Measurements from ENCODE around the gene CTSL.

The CTSL gene

DNA sequence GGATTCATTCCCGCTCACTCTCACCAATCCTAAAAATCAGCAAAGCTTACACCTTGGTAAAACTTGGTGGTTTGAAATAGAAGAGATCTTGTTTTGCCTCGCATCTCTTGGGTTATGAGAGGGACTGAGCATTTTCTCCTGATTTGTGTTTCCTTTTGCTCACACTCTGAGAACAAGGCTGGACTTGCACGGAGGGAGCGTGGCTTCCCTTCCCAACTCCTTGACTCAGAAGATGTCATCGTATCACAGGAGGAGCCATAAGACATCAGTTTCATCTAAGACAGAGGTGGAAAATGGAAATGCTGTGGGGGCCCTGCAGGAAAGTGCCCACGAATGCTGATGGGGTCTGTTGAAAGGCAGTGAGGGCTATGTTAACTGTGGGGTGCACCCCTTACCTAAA, 37.4 kb downstream of the CTSL start:
- DNase-seq (ENCODE audit: extremely low spot score): no peak
- TF ChIP-seq ELF4 (IDR thresholded peaks at IDR 0.05) (no peak), ARNT (IDR thresholded peaks at IDR 0.05) (no peak), HDGF (IDR thresholded peaks at IDR 0.05; ENCODE audit: borderline replicate concordance) (no peak), FOXA1 (IDR thresholded peaks at IDR 0.05) (no peak), ZNF384 (IDR thresholded peaks at IDR 0.05) (no peak), FOXM1 (IDR thresholded peaks at IDR 0.05; ENCODE audit: borderline replicate concordance) (no peak), NFRKB (IDR thresholded peaks at IDR 0.05) (no peak), FOXK2 (IDR thresholded peaks at IDR 0.05) (no peak), TARDBP (IDR thresholded peaks at IDR 0.05) (no peak), LEF1 (IDR thresholded peaks at IDR 0.05; ENCODE audit: borderline replicate concordance) (no peak), SUZ12 (IDR thresholded peaks at IDR 0.05) (no peak), L3MBTL2 (conservative IDR thresholded peaks at IDR 0.05) (no peak), BHLHE40 (IDR thresholded peaks at IDR 0.05; ENCODE audit: borderline replicate concordance) (no peak), CTBP1 (IDR thresholded peaks at IDR 0.05; ENCODE audit: borderline replicate concordance) (no peak), SP1 (IDR thresholded peaks at IDR 0.05) (no peak)
- TF ChIP-seq, protein P1, sequence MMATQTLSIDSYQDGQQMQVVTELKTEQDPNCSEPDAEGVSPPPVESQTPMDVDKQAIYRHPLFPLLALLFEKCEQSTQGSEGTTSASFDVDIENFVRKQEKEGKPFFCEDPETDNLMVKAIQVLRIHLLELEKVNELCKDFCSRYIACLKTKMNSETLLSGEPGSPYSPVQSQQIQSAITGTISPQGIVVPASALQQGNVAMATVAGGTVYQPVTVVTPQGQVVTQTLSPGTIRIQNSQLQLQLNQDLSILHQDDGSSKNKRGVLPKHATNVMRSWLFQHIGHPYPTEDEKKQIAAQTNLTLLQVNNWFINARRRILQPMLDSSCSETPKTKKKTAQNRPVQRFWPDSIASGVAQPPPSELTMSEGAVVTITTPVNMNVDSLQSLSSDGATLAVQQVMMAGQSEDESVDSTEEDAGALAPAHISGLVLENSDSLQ (IDR thresholded peaks at IDR 0.05): no peak
- CTCF ChIA-PET: no interaction called here
- POLR2A ChIA-PET: no interaction called here

- no peak for DNase-seq (ENCODE audit: extremely low spot score)
- ChIA-PET CTCF (no interaction called here), POLR2A (no interaction called here)
- no peak for TF ChIP-seq CTBP1 (IDR thresholded peaks at IDR 0.05; ENCODE audit: borderline replicate concordance)
- no peak for TF ChIP-seq HDGF (IDR thresholded peaks at IDR 0.05; ENCODE audit: borderline replicate concordance)
Observed at GRCh38 chr9:87765521-87765920, 39.6 kb downstream of the CTSL start.

- TF ChIP-seq BHLHE40 (IDR thresholded peaks at IDR 0.05; ENCODE audit: borderline replicate concordance) (no peak), SUZ12 (IDR thresholded peaks at IDR 0.05) (no peak), ZNF384 (IDR thresholded peaks at IDR 0.05) (no peak), NFRKB (IDR thresholded peaks at IDR 0.05) (no peak), ARNT (IDR thresholded peaks at IDR 0.05) (no peak), ELF4 (IDR thresholded peaks at IDR 0.05) (no peak), CTBP1 (IDR thresholded peaks at IDR 0.05; ENCODE audit: borderline replicate concordance) (no peak), L3MBTL2 (conservative IDR thresholded peaks at IDR 0.05) (no peak), SP1 (IDR thresholded peaks at IDR 0.05) (no peak), FOXA1 (IDR thresholded peaks at IDR 0.05) (no peak), TARDBP (IDR thresholded peaks at IDR 0.05) (no peak), FOXK2 (IDR thresholded peaks at IDR 0.05) (no peak), HDGF (IDR thresholded peaks at IDR 0.05; ENCODE audit: borderline replicate concordance) (no peak), FOXM1 (IDR thresholded peaks at IDR 0.05; ENCODE audit: borderline replicate concordance) (no peak), LEF1 (IDR thresholded peaks at IDR 0.05; ENCODE audit: borderline replicate concordance) (no peak)
- TF ChIP-seq, protein P1 (IDR thresholded peaks at IDR 0.05): no peak
- POLR2A ChIA-PET: no interaction called here
- no peak for DNase-seq (ENCODE audit: extremely low spot score)
- CTCF ChIA-PET: no interaction called here
Observed at GRCh38 chr9:87766697-87767096, 40.8 kb downstream of the CTSL start.

- ChIA-PET POLR2A (no interaction called here), CTCF (no interaction called here)
- DNase-seq (ENCODE audit: extremely low spot score): no peak
- no peak for TF ChIP-seq ZNF384 (IDR thresholded peaks at IDR 0.05)
- no peak for TF ChIP-seq SP1 (IDR thresholded peaks at IDR 0.05)
- no peak for TF ChIP-seq TARDBP (IDR thresholded peaks at IDR 0.05)
- no peak for TF ChIP-seq BHLHE40 (IDR thresholded peaks at IDR 0.05; ENCODE audit: borderline replicate concordance)
- no peak for TF ChIP-seq ELF4 (IDR thresholded peaks at IDR 0.05)
- TF ChIP-seq FOXM1 (IDR thresholded peaks at IDR 0.05; ENCODE audit: borderline replicate concordance): no peak
- TF ChIP-seq NFRKB (IDR thresholded peaks at IDR 0.05): no peak
- no peak for TF ChIP-seq FOXA1 (IDR thresholded peaks at IDR 0.05)
- no peak for TF ChIP-seq ARNT (IDR thresholded peaks at IDR 0.05)
- TF ChIP-seq HDGF (IDR thresholded peaks at IDR 0.05; ENCODE audit: borderline replicate concordance): no peak
- no peak for TF ChIP-seq LEF1 (IDR thresholded peaks at IDR 0.05; ENCODE audit: borderline replicate concordance)
- TF ChIP-seq, protein P1 (IDR thresholded peaks at IDR 0.05): no peak
- TF ChIP-seq SUZ12 (IDR thresholded peaks at IDR 0.05): no peak
- TF ChIP-seq CTBP1 (IDR thresholded peaks at IDR 0.05; ENCODE audit: borderline replicate concordance): no peak
- TF ChIP-seq FOXK2 (IDR thresholded peaks at IDR 0.05): no peak
- no peak for TF ChIP-seq L3MBTL2 (conservative IDR thresholded peaks at IDR 0.05)
Observed at GRCh38 chr9:87770616-87771315, 44.8 kb downstream of the CTSL start.

- TF ChIP-seq LEF1 (IDR thresholded peaks at IDR 0.05; ENCODE audit: borderline replicate concordance): no peak
- no peak for TF ChIP-seq TARDBP (IDR thresholded peaks at IDR 0.05)
- no peak for TF ChIP-seq ZNF384 (IDR thresholded peaks at IDR 0.05)
- no peak for TF ChIP-seq FOXA1 (IDR thresholded peaks at IDR 0.05)
- TF ChIP-seq, protein P1 (IDR thresholded peaks at IDR 0.05): no peak
- TF ChIP-seq ELF4 (IDR thresholded peaks at IDR 0.05): no peak
- TF ChIP-seq ARNT (IDR thresholded peaks at IDR 0.05): no peak
- no peak for TF ChIP-seq SP1 (IDR thresholded peaks at IDR 0.05)
- no peak for TF ChIP-seq L3MBTL2 (conservative IDR thresholded peaks at IDR 0.05)
- no peak for TF ChIP-seq FOXM1 (IDR thresholded peaks at IDR 0.05; ENCODE audit: borderline replicate concordance)
- no peak for TF ChIP-seq BHLHE40 (IDR thresholded peaks at IDR 0.05; ENCODE audit: borderline replicate concordance)
- TF ChIP-seq NFRKB (IDR thresholded peaks at IDR 0.05): no peak
- no peak for TF ChIP-seq CTBP1 (IDR thresholded peaks at IDR 0.05; ENCODE audit: borderline replicate concordance)
- TF ChIP-seq SUZ12 (IDR thresholded peaks at IDR 0.05): no peak
- no peak for TF ChIP-seq HDGF (IDR thresholded peaks at IDR 0.05; ENCODE audit: borderline replicate concordance)
- CTCF ChIA-PET: no interaction called here
- POLR2A ChIA-PET: no interaction called here
- no peak for DNase-seq (ENCODE audit: extremely low spot score)
Observed at GRCh38 chr9:87771316-87772006, 45.5 kb downstream of the CTSL start.
